HG03457 (cell line): ENCODE data around the gene FIGN.

Experiments
- ATAC-seq: cut with Tn5 transposase; IDR thresholded peaks from one replicate; pipeline ENCODE4 v1.9.1; 2021; ENCODE audit warnings: moderate number of reproducible peaks; ENCODE audit not compliant: unreplicated experiment

The FIGN gene

GRCh38 chr2:163737190-163737439 lies 1.3 kb upstream of the FIGN start:
- ATAC-seq: no peak

- no peak for ATAC-seq
These were observed 803 bp upstream of the FIGN start for GRCh38 chr2:163736433-163737189.

GRCh38 chr2:163734881-163735684 lies 725 bp downstream of the FIGN start:
- ATAC-seq: no peak

- ATAC-seq: no peak
These were observed 1.4 kb downstream of the FIGN start for GRCh38 chr2:163734401-163734800.

GRCh38 chr2:163733956-163734355 lies 1.9 kb downstream of the FIGN start:
- no peak for ATAC-seq

GRCh38 chr2:163733301-163733938 lies 2.4 kb downstream of the FIGN start:
- ATAC-seq: no peak

- ATAC-seq: no peak
These were observed 3.1 kb downstream of the FIGN start for GRCh38 chr2:163732727-163733126.

- ATAC-seq: no peak
These were observed 4.1 kb downstream of the FIGN start for GRCh38 chr2:163731735-163732134.

GRCh38 chr2:163730556-163730955 lies 5.3 kb downstream of the FIGN start:
- ATAC-seq: no peak

- ATAC-seq: no peak
These were observed 6.1 kb downstream of the FIGN start for GRCh38 chr2:163729636-163730273.

GRCh38 chr2:163723881-163724280 lies 11.9 kb downstream of the FIGN start:
- ATAC-seq: no peak

GRCh38 chr2:163723348-163723747 lies 12.5 kb downstream of the FIGN start:
- ATAC-seq: no peak

GRCh38 chr2:163719331-163719730 lies 16.5 kb downstream of the FIGN start:
- no peak for ATAC-seq

GRCh38 chr2:163717993-163718680 lies 17.7 kb downstream of the FIGN start:
- ATAC-seq: no peak

- no peak for ATAC-seq
These were observed 18.3 kb downstream of the FIGN start for GRCh38 chr2:163717515-163717914.

GRCh38 chr2:163716101-163716500 lies 19.7 kb downstream of the FIGN start:
- ATAC-seq: no peak

GRCh38 chr2:163715668-163716067 lies 20.1 kb downstream of the FIGN start:
- ATAC-seq: no peak

- no peak for ATAC-seq
These were observed 20.6 kb downstream of the FIGN start for GRCh38 chr2:163715199-163715598.

GRCh38 chr2:163713534-163714311 lies 22.1 kb downstream of the FIGN start:
- no peak for ATAC-seq

- ATAC-seq: no peak
These were observed 24.1 kb downstream of the FIGN start for GRCh38 chr2:163711699-163712098.
